Measurements from ENCODE around the gene DEPDC7.

- TF ChIP-seq EZH2 (IDR thresholded peaks at IDR 0.05; ENCODE audit: borderline replicate concordance) (no peak), CTCF (IDR thresholded peaks at IDR 0.05; ENCODE audit: poor library complexity) (no peak), EZH2phosphoT487 (IDR thresholded peaks at IDR 0.05; ENCODE audit: low read depth, severe bottlenecking, unreplicated experiment) (no peak)
Observed at GRCh38 chr11:33027846-33028536, 12.3 kb downstream of the DEPDC7 start.
